Peyer's patch (tissue), 4 donors: Measurements from ENCODE around the gene DIO3. TPM values are rescaled to one million over a fixed set of nuclear protein-coding genes. Genes with fewer than 3 reads are reported as not detected.

Experiments
- DNase-seq, 3 donors: peaks; one replicate each; pipeline ENCODE4 v3.0.0-alpha.2; 2017 to 2019
- H3K27ac ChIP-seq, 4 donors: fragments of 200-600 bp; sonication (generic); one replicate each; pipeline ENCODE4 v1.5.1; 2016 to 2019
- H3K27me3 ChIP-seq, 2 donors: fragments of 200-600 bp; sonication (generic); one replicate each; pipeline ENCODE4 v1.5.1; 2019
- H3K36me3 ChIP-seq, 3 donors: fragments of 200-600 bp; sonication (generic); one replicate each; pipeline ENCODE4 v1.5.1; 2016 to 2019
- H3K4me1 ChIP-seq, 4 donors: fragments of 200-600 bp; sonication (generic); one replicate each; pipeline ENCODE4 v1.5.1; 2016 to 2019
- H3K4me3 ChIP-seq, 4 donors: fragments of 200-600 bp; sonication (generic); 1 replicate in 3 of 4; 2 replicates in 1 of 4; pipeline ENCODE4 v1.5.1; 2016 to 2019; ENCODE audit warnings: mild to moderate bottlenecking in 1 of 4
- H3K9me3 ChIP-seq, 4 donors: fragments of 200-600 bp; sonication (generic); one replicate each; pipeline ENCODE4 v1.5.1; 2016 to 2019; ENCODE audit warnings: mild to moderate bottlenecking in 1 of 4
- POLR2A ChIP-seq, 2 donors: fragments of 450-650 bp; IDR thresholded peaks; one replicate each; pipeline ENCODE4 v1.5.1; 2017; ENCODE audit warnings: antibody characterized with exemption in 2 of 2, mild to moderate bottlenecking in 2 of 2, moderate library complexity in 2 of 2
- total RNA-seq, 4 donors: library from RNA; depleted of rRNA; stranded (reverse); fragments of >200 nt; gene quantifications; one replicate each; pipeline ENCODE4 v1.1.0, GENCODE V29; 2016
- TF ChIP-seq, protein P1 (sequence below), 6 experiments: fragments of 450-650 bp in 4 of 6; fragments of 200-600 bp in 2 of 6; sonication (generic) in 1 of 6; IDR thresholded peaks; one replicate each; pipeline ENCODE4 v1.5.1; 2017 to 2019; ENCODE audit warnings: antibody characterized with exemption in 6 of 6, mild to moderate bottlenecking in 3 of 6, moderate library complexity in 1 of 6

Gene DIO3
- total RNA-seq, 4 donors from 2014 or later = 0.40 to 1.7 TPM; not detected in 2

DNA sequence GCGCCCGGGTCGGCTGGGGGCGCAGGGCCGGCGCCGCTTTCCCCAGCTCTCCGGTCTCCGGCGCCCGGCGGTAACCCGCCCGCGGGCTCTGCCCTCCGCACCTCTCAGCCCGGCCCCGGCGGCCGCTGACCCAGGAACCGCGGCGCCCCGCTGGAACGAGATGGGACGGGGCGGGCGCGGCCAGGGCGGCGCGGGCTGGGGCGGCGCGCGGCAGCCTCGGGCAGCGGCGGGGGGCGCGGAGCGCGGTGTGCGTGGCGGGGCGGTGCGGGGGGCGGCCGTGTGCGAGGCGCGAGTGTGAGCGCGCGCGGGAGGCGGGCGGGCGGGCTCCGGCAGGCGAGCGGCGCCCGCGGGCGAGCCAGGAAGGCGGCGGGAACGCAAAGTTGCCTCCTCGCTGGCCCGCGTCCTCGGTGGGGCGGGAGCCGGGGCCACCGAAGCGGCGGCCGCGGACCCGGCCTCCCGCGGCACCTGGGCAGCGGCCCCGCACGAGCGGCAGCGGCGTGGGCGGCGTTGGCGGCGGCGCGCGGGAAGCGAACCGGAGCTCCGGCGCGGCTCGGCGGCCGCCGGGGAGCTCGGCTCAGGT is 671 bp upstream of the DIO3 start:
- Histone ChIP-seq H3K27ac (no peak overlapping the region), H3K4me3 (peak overlapping the region in 2 of 4 donors; percentile 48 to 59), H3K4me1 (peaks cover 0 to 5% (median 0%) of the 10 kb centered on the region in 4 donors), H3K27me3 (peaks cover 0 to 40% of the 10 kb centered on the region in 2 donors), H3K36me3 (no peaks in the 10 kb centered on the region), H3K9me3 (peaks cover 0 to 14% (median 6%) of the 10 kb centered on the region in 4 donors)
- no peak for TF ChIP-seq POLR2A (IDR thresholded peaks at IDR 0.05)
- TF ChIP-seq, protein P1, sequence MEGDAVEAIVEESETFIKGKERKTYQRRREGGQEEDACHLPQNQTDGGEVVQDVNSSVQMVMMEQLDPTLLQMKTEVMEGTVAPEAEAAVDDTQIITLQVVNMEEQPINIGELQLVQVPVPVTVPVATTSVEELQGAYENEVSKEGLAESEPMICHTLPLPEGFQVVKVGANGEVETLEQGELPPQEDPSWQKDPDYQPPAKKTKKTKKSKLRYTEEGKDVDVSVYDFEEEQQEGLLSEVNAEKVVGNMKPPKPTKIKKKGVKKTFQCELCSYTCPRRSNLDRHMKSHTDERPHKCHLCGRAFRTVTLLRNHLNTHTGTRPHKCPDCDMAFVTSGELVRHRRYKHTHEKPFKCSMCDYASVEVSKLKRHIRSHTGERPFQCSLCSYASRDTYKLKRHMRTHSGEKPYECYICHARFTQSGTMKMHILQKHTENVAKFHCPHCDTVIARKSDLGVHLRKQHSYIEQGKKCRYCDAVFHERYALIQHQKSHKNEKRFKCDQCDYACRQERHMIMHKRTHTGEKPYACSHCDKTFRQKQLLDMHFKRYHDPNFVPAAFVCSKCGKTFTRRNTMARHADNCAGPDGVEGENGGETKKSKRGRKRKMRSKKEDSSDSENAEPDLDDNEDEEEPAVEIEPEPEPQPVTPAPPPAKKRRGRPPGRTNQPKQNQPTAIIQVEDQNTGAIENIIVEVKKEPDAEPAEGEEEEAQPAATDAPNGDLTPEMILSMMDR (IDR thresholded peaks at IDR 0.05) = no peak
- DNase-seq = no peak

DNA sequence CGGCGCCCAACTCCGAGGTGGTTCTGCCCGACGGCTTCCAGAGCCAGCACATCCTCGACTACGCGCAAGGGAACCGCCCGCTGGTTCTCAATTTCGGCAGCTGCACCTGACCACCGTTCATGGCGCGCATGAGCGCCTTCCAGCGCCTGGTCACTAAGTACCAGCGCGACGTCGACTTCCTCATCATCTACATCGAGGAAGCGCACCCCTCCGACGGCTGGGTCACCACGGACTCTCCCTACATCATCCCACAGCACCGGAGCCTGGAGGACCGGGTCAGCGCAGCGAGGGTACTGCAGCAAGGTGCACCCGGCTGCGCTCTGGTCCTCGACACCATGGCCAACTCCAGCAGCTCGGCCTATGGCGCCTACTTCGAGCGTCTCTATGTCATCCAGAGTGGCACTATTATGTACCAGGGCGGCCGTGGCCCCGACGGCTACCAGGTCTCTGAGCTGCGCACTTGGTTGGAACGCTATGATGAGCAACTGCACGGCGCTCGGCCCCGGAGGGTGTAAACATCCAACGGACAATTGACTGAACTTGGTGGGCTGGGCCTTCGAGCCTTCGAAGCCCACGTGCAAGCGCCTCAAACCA is 699 bp downstream of the DIO3 start:
- Histone ChIP-seq H3K9me3 (peaks cover 0 to 14% (median 6%) of the 10 kb centered on the region in 4 donors), H3K27me3 (peaks cover 0 to 48% of the 10 kb centered on the region in 2 donors), H3K36me3 (no peaks in the 10 kb centered on the region), H3K27ac (no peak overlapping the region), H3K4me1 (peaks cover 0 to 5% (median 0%) of the 10 kb centered on the region in 4 donors), H3K4me3 (no peak overlapping the region)
- DNase-seq = no peak
- no peak for TF ChIP-seq POLR2A (IDR thresholded peaks at IDR 0.05)
- TF ChIP-seq, protein P1 (IDR thresholded peaks at IDR 0.05) = no peak

DNA sequence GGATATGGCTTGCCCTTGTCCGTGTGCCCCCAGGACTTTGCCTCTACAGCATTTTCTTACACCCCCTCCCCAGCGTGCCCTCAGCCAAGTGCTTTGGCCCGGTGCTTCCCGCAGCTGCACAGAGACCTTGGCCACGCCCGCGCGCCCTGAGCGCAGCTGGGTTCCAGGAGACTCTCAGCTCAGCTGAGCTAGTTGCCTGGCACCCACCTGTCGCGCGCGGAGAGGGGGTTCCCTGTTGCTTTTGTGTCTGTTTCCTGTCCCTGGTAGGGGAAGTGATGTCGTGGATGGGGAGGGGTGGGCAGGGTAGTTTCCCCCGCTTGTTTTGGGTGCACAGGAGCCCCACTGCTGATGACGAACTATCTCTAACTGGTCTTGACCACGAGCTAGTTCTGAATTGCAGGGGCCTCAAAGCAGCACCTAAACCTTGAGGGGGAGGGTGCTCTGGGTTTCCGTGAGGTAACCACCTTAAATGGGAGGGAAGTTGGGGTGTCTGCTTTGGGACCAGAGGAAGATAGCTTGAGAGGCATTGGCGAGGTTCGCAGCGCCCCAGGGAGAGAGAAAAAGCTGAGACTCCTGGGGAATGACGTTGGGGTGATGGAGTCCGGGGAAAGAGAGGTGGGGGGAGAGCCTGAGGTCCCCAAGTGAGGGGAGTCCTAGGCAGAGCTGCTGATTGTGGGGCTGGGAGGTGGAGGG is 1.5 kb downstream of the DIO3 start:
- H3K4me1 ChIP-seq = peaks cover 0 to 5% (median 0%) of the 10 kb centered on the region in 4 donors
- peaks cover 0 to 14% (median 6%) of the 10 kb centered on the region in 4 donors for H3K9me3 ChIP-seq
- no peak overlapping the region for H3K4me3 ChIP-seq
- TF ChIP-seq POLR2A (IDR thresholded peaks at IDR 0.05) = no peak
- TF ChIP-seq, protein P1 (IDR thresholded peaks at IDR 0.05) = no peak
- H3K27me3 ChIP-seq = peaks cover 0 to 48% of the 10 kb centered on the region in 2 donors
- no peaks in the 10 kb centered on the region for H3K36me3 ChIP-seq
- no peak overlapping the region for H3K27ac ChIP-seq
- peak in 1 of 3 donors; percentile 3 for DNase-seq

DNA sequence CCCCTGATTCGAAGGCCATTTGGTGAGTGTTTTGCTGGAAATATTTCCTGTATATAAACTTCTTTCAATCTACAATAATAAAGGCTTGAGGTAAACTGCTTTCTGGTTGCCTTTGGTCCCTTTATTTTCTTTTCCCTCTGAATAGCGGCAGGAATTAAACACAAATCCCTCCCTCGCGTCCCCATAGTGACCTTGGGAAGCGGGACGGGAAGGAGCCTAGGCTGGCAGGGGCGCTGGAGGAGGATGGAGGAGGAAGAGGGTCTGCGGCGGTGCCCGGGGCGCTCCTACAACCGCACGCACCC is 2.0 kb downstream of the DIO3 start:
- DNase-seq = no peak
- H3K27me3 ChIP-seq = peaks cover 0 to 48% of the 10 kb centered on the region in 2 donors

DNA sequence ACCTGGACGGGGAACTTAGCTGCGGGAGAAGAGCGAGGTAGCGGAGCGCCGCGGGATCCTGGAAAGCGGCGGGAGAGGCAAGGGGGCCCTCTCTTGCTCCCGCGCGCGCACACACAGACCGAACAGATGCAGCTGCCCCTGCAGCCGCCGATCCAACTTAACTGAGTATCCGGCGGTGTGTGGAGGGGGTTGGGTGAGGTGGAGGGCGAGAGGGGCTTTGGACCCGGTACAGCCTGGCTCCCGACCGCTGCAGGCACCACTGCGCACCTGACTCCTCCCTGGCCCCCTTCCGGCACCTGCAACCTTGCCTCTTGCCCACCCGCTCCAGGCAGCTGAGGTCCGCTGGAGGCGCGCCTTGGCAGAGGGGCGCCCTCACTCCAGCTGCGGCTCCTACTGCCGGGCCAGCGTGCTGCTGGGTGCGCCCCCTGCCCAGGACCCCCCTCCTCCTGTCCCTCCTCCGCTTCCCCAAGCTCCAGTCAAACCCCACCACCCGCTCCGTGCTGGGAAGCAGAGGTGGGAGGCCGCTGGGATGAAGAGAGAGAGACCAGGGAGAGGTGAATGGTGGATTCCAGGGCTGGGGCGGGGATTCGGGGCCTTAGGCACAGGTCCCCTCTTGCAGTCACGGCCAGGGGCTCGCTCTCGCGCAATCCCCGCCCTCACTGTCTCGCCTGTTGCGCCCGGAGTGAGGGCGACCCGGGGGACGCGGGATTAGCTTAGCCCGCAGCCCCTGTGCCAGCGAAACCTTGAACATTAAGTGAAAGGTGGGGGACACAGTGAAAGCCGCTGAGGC is 2.6 kb downstream of the DIO3 start:
- Histone ChIP-seq H3K9me3 (peaks cover 0 to 14% (median 6%) of the 10 kb centered on the region in 4 donors), H3K36me3 (no peaks in the 10 kb centered on the region), H3K4me1 (peaks cover 0 to 5% (median 0%) of the 10 kb centered on the region in 4 donors), H3K27ac (no peak overlapping the region), H3K4me3 (no peak overlapping the region), H3K27me3 (peaks cover 0 to 48% of the 10 kb centered on the region in 2 donors)
- TF ChIP-seq, protein P1 (IDR thresholded peaks at IDR 0.05) = no peak
- TF ChIP-seq POLR2A (IDR thresholded peaks at IDR 0.05) = no peak
- peak in 1 of 3 donors; percentile 26 for DNase-seq

More for the DNA sequence above, 2.0 kb downstream of the DIO3 start:
- Histone ChIP-seq H3K4me3 (no peak overlapping the region), H3K27ac (no peak overlapping the region), H3K36me3 (no peaks in the 10 kb centered on the region), H3K9me3 (peaks cover 0 to 14% (median 6%) of the 10 kb centered on the region in 4 donors), H3K4me1 (peaks cover 0 to 5% (median 0%) of the 10 kb centered on the region in 4 donors)
- TF ChIP-seq, protein P1 (IDR thresholded peaks at IDR 0.05) = no peak
- no peak for TF ChIP-seq POLR2A (IDR thresholded peaks at IDR 0.05)
